IMR-90 (cell line): ENCODE results near the gene PTH1R. TPM values are rescaled to one million over a fixed set of nuclear protein-coding genes. Genes with fewer than 3 reads are reported as not detected.

Experiments
- ATAC-seq: fragments of 200-7000 bp; cut with Tn5 transposase; 2 replicates; pipeline ENCODE4 v1.9.1; 2020; ENCODE audit warnings: low read depth, mild to moderate bottlenecking, moderate library complexity
- BruUV-seq: library from RNA; stranded (reverse); fragments of 400-500 nt; replicated peaks from 2 replicates; lab custom pipeline; 2021; lab: Mats Ljungman, UMichigan
- CTCF ChIA-PET: fragments of 300-600 bp; formaldehyde crosslinking; extraction: SDS; loops from one replicate; lab custom pipeline; 2021; ENCODE audit warnings: antibody characterized with exemption; lab: Yijun Ruan, JAX
- POLR2A ChIA-PET: fragments of 300-600 bp; sonication (Branson Sonifier 250); formaldehyde crosslinking; loops from one replicate; lab custom pipeline; 2022; ENCODE audit warnings: antibody characterized with exemption; ENCODE audit not compliant: unreplicated experiment; lab: Charles Lee
- DNase-seq: peaks from one replicate; pipeline ENCODE4 v3.0.0; 2013
- H2AFZ ChIP-seq: replicated peaks from 2 replicates; pipeline ENCODE3; 2013; ENCODE audit warnings: low read length, mild to moderate bottlenecking; ENCODE audit not compliant: poor library complexity
- H2AK5ac ChIP-seq: 2 replicates; pipeline ENCODE4 v1.6.1; 2013; ENCODE audit warnings: low read depth, low read length, inconsistent platforms
- H2AK9ac ChIP-seq: replicated peaks from 2 replicates; pipeline ENCODE3; 2013; ENCODE audit warnings: mild to moderate bottlenecking, low read depth, low read length, moderate library complexity; ENCODE audit not compliant: poor library complexity
- H2BK120ac ChIP-seq: 2 replicates; pipeline ENCODE4 v1.6.1; 2013; ENCODE audit warnings: low read depth, low read length, inconsistent platforms
- H2BK15ac ChIP-seq: 3 replicates; pipeline ENCODE4 v1.6.1; 2013; ENCODE audit warnings: low read depth, low read length, inconsistent platforms
- H2BK20ac ChIP-seq: 2 replicates; pipeline ENCODE4 v1.6.1; 2013; ENCODE audit warnings: low read depth, mild to moderate bottlenecking, inconsistent platforms, low read length, moderate library complexity
- H2BK5ac ChIP-seq: 2 replicates; pipeline ENCODE4 v1.6.1; 2013; ENCODE audit warnings: mild to moderate bottlenecking, low read depth, low read length, inconsistent platforms; ENCODE audit not compliant: poor library complexity, severe bottlenecking
- H3K14ac ChIP-seq: replicated peaks from 2 replicates; pipeline ENCODE4 v1.6.1; 2013; ENCODE audit warnings: low read depth, low read length, inconsistent platforms
- H3K18ac ChIP-seq: 2 replicates; pipeline ENCODE4 v1.6.1; 2013; ENCODE audit warnings: low read depth, low read length, control low read depth
- H3K23ac ChIP-seq: 2 replicates; pipeline ENCODE4 v1.6.1; 2013; ENCODE audit warnings: low read depth, low read length, inconsistent platforms
- H3K27ac ChIP-seq: 2 replicates; pipeline ENCODE4 v1.5.1; 2013; ENCODE audit warnings: mild to moderate bottlenecking, control low read depth, low read length; ENCODE audit not compliant: insufficient read depth
- H3K27me3 ChIP-seq: 2 replicates; pipeline ENCODE4 v1.6.1; 2013; ENCODE audit warnings: low read length; ENCODE audit not compliant: control insufficient read depth, insufficient read depth
- H3K36me3 ChIP-seq: 2 replicates; pipeline ENCODE4 v1.6.1; 2013; ENCODE audit warnings: low read length, mixed read lengths; ENCODE audit not compliant: control insufficient read depth, insufficient read depth
- H3K4ac ChIP-seq: 2 replicates; pipeline ENCODE4 v1.6.1; 2013; ENCODE audit warnings: low read depth, low read length, inconsistent platforms
- H3K4me1 ChIP-seq: 2 replicates; pipeline ENCODE4 v1.6.1; 2013; ENCODE audit warnings: low read length, mixed read lengths; ENCODE audit not compliant: control insufficient read depth, insufficient read depth
- H3K4me2 ChIP-seq: 2 replicates; pipeline ENCODE4 v1.6.1; 2013; ENCODE audit warnings: low read depth, mild to moderate bottlenecking, control low read depth, low read length, moderate library complexity
- H3K4me3 ChIP-seq: 2 replicates; pipeline ENCODE4 v1.5.1; 2013; ENCODE audit warnings: low read depth, mild to moderate bottlenecking, control low read depth, low read length, moderate library complexity; ENCODE audit not compliant: insufficient read depth
- H3K56ac ChIP-seq: 2 replicates; pipeline ENCODE4 v1.6.1; 2013; ENCODE audit warnings: low read length, inconsistent platforms; ENCODE audit not compliant: insufficient read depth; ENCODE audit errors: extremely low read depth
- H3K79me1 ChIP-seq, 2 experiments: 2 replicates each; pipeline ENCODE4 v1.6.1; 2013; ENCODE audit warnings: low read length in 2 of 2, inconsistent platforms in 1 of 2, low read depth in 1 of 2
- H3K9ac ChIP-seq: 2 replicates; pipeline ENCODE4 v1.6.1; 2013; ENCODE audit warnings: low read depth, low read length, control low read depth
- H3K9me1 ChIP-seq: 2 replicates; pipeline ENCODE4 v1.6.1; 2013; ENCODE audit warnings: low read length, inconsistent platforms; ENCODE audit not compliant: insufficient read depth
- H3K9me3 ChIP-seq: 2 replicates; pipeline ENCODE4 v1.6.1; 2013; ENCODE audit warnings: low read length; ENCODE audit not compliant: control insufficient read depth, insufficient read depth
- H4K20me1 ChIP-seq: 2 replicates; pipeline ENCODE4 v1.6.1; 2013; ENCODE audit warnings: low read length, inconsistent platforms; ENCODE audit not compliant: insufficient read depth
- H4K5ac ChIP-seq: 2 replicates; pipeline ENCODE4 v1.6.1; 2013; ENCODE audit warnings: mild to moderate bottlenecking, low read depth, low read length, control low read depth
- H4K8ac ChIP-seq, 2 experiments: 2 replicates each; pipeline ENCODE4 v1.6.1; 2013; ENCODE audit warnings: low read depth in 2 of 2, low read length in 2 of 2, control low read depth in 1 of 2, inconsistent platforms in 1 of 2
- H4K91ac ChIP-seq: 2 replicates; pipeline ENCODE4 v1.6.1; 2013; ENCODE audit warnings: low read depth, low read length, inconsistent platforms; ENCODE audit not compliant: insufficient read depth
- BHLHE40 ChIP-seq: fragments of 150-350 bp; IDR thresholded peaks from 2 replicates; pipeline ENCODE4 v1.6.1; 2016; ENCODE audit warnings: mild to moderate bottlenecking, low read depth, low read length
- CEBPB ChIP-seq: IDR thresholded peaks from 2 replicates; pipeline ENCODE4 v1.6.1; 2012; ENCODE audit warnings: low read depth, low read length, improper control_type of control experiment
- MXI1 ChIP-seq: IDR thresholded peaks from 2 replicates; pipeline ENCODE4 v1.6.1; 2012; ENCODE audit warnings: low read depth, mild to moderate bottlenecking, low read length, moderate library complexity, borderline replicate concordance
- WGBS, 2 experiments: methylation state at CpG; one replicate each; pipeline versions ENCODE4 v1.1.5 to v1.1.7; 2013; ENCODE audit warnings: missing lambda C conversion rate in 2 of 2; ENCODE audit not compliant: insufficient read length in 1 of 2; ENCODE audit errors: extremely low coverage in 2 of 2; 5-methylcytosine and 5-hydroxymethylcytosine counted together
- dilution Hi-C: fragments of 300-500 bp; cut with HindIII; formaldehyde crosslinking; loops from one replicate; pipeline ENCODE4 v1.14.3; 2018; ENCODE audit warnings: low sequenced_read_pairs; ENCODE audit not compliant: unreplicated experiment
- in situ Hi-C: fragments of 300-500 bp; cut with MboI; formaldehyde crosslinking; loops from 3 replicates; pipeline ENCODE4 v1.14.3; 2019; ENCODE audit warnings: low sequenced_read_pairs, inconsistent platforms, mixed read lengths
- intact Hi-C: fragments of 100-400 bp; cut with micrococcal nuclease; formaldehyde crosslinking; loops from 2 replicates; pipeline ENCODE4 v1.10.0; 2022
- polyA plus RNA-seq, 3 experiments: library from polyadenylated mRNA; depleted of rRNA; stranded (reverse); fragments of >200 nt; gene quantifications; 2 replicates each; pipeline ENCODE4 v1.2.3, GENCODE V29; 2012; ENCODE audit warnings: low replicate concordance in 1 of 3
- total RNA-seq: library from RNA; depleted of rRNA; stranded (reverse); fragments of >200 nt; gene quantifications from 2 replicates; pipeline ENCODE4 v1.2.3, GENCODE V29; 2012

PTH1R gene
- total and polyA plus RNA-seq, 2 of the 4 experiments (the other 2 are of a cell fraction): 0.15 to 0.18 TPM

DNA sequence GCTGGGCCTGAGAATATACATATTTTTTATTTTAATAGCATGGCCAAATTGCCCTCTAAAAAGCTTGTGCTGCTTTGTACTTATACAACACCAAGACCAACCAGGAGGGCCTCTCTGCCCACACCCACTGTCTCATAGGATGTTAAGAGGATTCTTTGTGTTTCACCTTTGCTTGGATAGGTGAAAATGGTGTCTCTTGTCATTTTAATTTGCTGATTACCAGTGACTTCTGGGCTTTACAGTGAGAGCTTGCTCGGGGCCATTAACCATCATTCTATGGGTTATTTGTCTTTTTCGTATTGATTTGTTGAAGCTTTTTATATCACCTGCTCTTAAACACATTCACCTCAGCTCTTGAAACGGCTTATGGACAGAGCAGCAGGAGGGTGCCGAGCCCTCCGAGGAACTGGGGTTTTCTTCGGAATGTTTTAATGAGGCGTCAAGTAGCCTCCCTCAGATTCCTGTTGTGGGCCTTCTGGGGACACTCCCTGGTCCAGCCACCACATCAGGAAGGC lies 10.5 kb downstream of the PTH1R start:
- H3K9me1 ChIP-seq: 0 out of 2 replicates have a peak, but pooled peaks cover 3% of the 10 kb centered on the region
- H2AK5ac ChIP-seq: no peak overlapping the region
- ATAC-seq: no peak
- no peak overlapping the region for H3K14ac ChIP-seq
- H2BK20ac ChIP-seq: no peak overlapping the region
- no peak overlapping the region for H3K56ac ChIP-seq
- H4K8ac ChIP-seq: no peak overlapping the region
- dilution Hi-C loops (no loop called here), in situ Hi-C loops (loop anchor here (25.0 kb wide), 1 partner anchor 401 kb away; the partner anchor contains the start of gene RTP3), intact Hi-C loops (no loop called here)
- no CpG with 5 or more reads among the region's 7 CpGs for WGBS, 2 experiments
- no peak for TF ChIP-seq MXI1
- TF ChIP-seq CEBPB: no peak
- no peak for TF ChIP-seq BHLHE40
- H3K27ac ChIP-seq: no peak overlapping the region
- H3K27me3 ChIP-seq: peaks cover 77% of the 10 kb centered on the region
- ChIA-PET CTCF (interaction anchor here (0.7 kb wide), 1 partner anchor 161 kb away, joined by 4 read pairs; no protein-coding TSS in a partner anchor), POLR2A (no interaction called here)
- no peak overlapping the region for H3K4me3 ChIP-seq
- no peak overlapping the region for H3K18ac ChIP-seq
- H4K91ac ChIP-seq: no peak overlapping the region
- no peak overlapping the region for H3K4me2 ChIP-seq
- H3K4me1 ChIP-seq: no peaks in the 10 kb centered on the region; the same call in 1 of the 2 replicates
- H3K23ac ChIP-seq: no peak overlapping the region
- H4K20me1 ChIP-seq: no peaks in the 10 kb centered on the region; the same call in 1 of the 2 replicates
- no peak for DNase-seq
- H2BK120ac ChIP-seq: no peak overlapping the region
- H3K9me3 ChIP-seq: no peaks in the 10 kb centered on the region
- no peak overlapping the region for H2BK5ac ChIP-seq
- no peaks in the 10 kb centered on the region for H3K79me1 ChIP-seq
- no peak overlapping the region for H4K5ac ChIP-seq
- no peak overlapping the region for H3K9ac ChIP-seq
- H2AFZ ChIP-seq: no peak overlapping the region
- no peaks in the 10 kb centered on the region for H3K36me3 ChIP-seq
- BruUV-seq: no TSS peak
- H2BK15ac ChIP-seq: no peak overlapping the region
- no peak overlapping the region for H3K4ac ChIP-seq
- no peak overlapping the region for H2AK9ac ChIP-seq
